ENCODE results near the gene ENTPD6.

DNA sequence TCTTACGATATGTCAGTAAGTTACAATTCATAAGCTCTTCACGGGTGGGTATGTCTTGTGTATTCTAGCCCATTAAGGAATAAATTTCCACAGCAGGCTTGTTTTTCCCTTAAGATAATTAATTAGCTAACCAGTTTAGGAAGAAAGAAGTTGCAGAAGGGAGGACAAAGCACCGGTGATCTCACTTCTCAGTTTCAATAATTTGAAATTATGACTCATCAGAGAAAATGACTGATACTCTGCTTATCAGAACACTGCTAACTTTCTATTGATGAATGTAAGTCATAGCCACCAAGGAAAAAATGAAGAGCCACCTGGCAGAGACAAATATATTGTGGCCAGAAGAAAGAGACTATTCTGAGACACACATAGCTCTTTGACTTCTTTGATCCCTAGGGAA, 35.0 kb upstream of the ENTPD6 start:
- TF ChIP-seq CTCF (IDR thresholded peaks at IDR 0.05) (no peak), POLR2AphosphoS5 (IDR thresholded peaks at IDR 0.05) (no peak)

Measured in prostate gland (tissue), 2 donors.